T-cell (primary cell): ENCODE data around the gene EPHA8. TPM values are rescaled to one million over a fixed set of nuclear protein-coding genes. Genes with fewer than 3 reads are reported as not detected.

Source experiments
- ATAC-seq, 4 experiments: fragments of 200-7000 bp in 3 of 4; fragments of 150-1000 bp in 1 of 4; cut with Tn5 transposase; replicated peaks in 1 of 4; 1 replicate in 3 of 4; 2 replicates in 1 of 4; pipeline ENCODE4 v1.10.0; 2021; ENCODE audit warnings: moderate library complexity in 3 of 4, mild to moderate bottlenecking in 2 of 4, moderate number of reproducible peaks in 1 of 4
- CTCF ChIA-PET, 2 donors: fragments of 300-600 bp; sonication (Branson Sonifier 250); formaldehyde crosslinking; loops; one replicate each; lab custom pipeline; 2022; ENCODE audit warnings: antibody characterized with exemption in 2 of 2; lab: Charles Lee
- POLR2A ChIA-PET, 2 donors: fragments of 300-600 bp; sonication (Branson Sonifier 250); formaldehyde crosslinking; loops; one replicate each; lab custom pipeline; 2022; ENCODE audit warnings: antibody characterized with exemption in 2 of 2; lab: Charles Lee
- DNase-seq, 35 experiments: peaks; one replicate each; pipeline versions ENCODE4 v3.0.0 to v3.0.0-alpha.2; 2013 to 2023
- H3K27ac ChIP-seq: one replicate; pipeline ENCODE4 v1.5.1; 2013; ENCODE audit warnings: low read length
- H3K27me3 ChIP-seq, 2 experiments: replicated peaks in 1 of 2; 1 replicate in 1 of 2; 2 replicates in 1 of 2; pipeline versions ENCODE4 v1.6.1 to v1.7.0; 2013; ENCODE audit warnings: low read length in 1 of 2, mixed read lengths in 1 of 2; ENCODE audit not compliant: control insufficient read depth in 2 of 2, insufficient read depth in 2 of 2; ENCODE audit errors: extremely low read depth in 1 of 2
- H3K36me3 ChIP-seq, 2 donors: 1 replicate in 1 of 2; 2 replicates in 1 of 2; pipeline versions ENCODE4 v1.6.1 to v1.7.0; 2013; ENCODE audit warnings: low read length in 1 of 2; ENCODE audit not compliant: control insufficient read depth in 2 of 2, insufficient read depth in 1 of 2; ENCODE audit errors: extremely low read depth in 1 of 2
- H3K4me1 ChIP-seq, 2 experiments: 1 replicate in 1 of 2; 2 replicates in 1 of 2; pipeline versions ENCODE4 v1.6.1 to v1.7.0; 2013; ENCODE audit warnings: low read length in 2 of 2, mixed read lengths in 1 of 2; ENCODE audit not compliant: insufficient read depth in 2 of 2, control insufficient read depth in 1 of 2; ENCODE audit errors: extremely low read depth in 1 of 2
- H3K4me3 ChIP-seq, 2 donors: 1 replicate in 1 of 2; 2 replicates in 1 of 2; pipeline versions ENCODE4 v1.5.1 to v1.7.0; 2013; ENCODE audit warnings: mild to moderate bottlenecking in 2 of 2, low read length in 1 of 2, moderate library complexity in 1 of 2; ENCODE audit not compliant: control insufficient read depth in 1 of 2; ENCODE audit errors: extremely low read depth in 1 of 2
- H3K9me3 ChIP-seq: 2 replicates; pipeline ENCODE4 v1.7.0; 2013
- H3K27ac Mint-ChIP-seq, 2 donors: one replicate each; pipeline ENCODE4 v1.8.0; 2020 to 2021; ENCODE audit warnings: mild to moderate bottlenecking in 2 of 2, mixed read lengths in 2 of 2
- H3K27me3 Mint-ChIP-seq, 2 donors: one replicate each; pipeline ENCODE4 v1.8.0; 2021 to 2022; ENCODE audit warnings: mixed read lengths in 2 of 2
- H3K36me3 Mint-ChIP-seq: one replicate; pipeline ENCODE4 v1.8.0; 2021; ENCODE audit warnings: mixed read lengths
- H3K4me1 Mint-ChIP-seq, 3 donors: one replicate each; pipeline ENCODE4 v1.8.0; 2020 to 2022; ENCODE audit warnings: mixed read lengths in 3 of 3, mild to moderate bottlenecking in 1 of 3
- H3K4me3 Mint-ChIP-seq, 3 donors: one replicate each; pipeline ENCODE4 v1.8.0; 2020 to 2022; ENCODE audit warnings: mild to moderate bottlenecking in 3 of 3, mixed read lengths in 3 of 3, moderate library complexity in 3 of 3
- H3K9me3 Mint-ChIP-seq, 3 donors: one replicate each; pipeline ENCODE4 v1.8.0; 2020 to 2022; ENCODE audit warnings: mixed read lengths in 3 of 3
- WGBS: methylation state at CpG from one replicate; pipeline ENCODE4 v1.1.5; 2013; ENCODE audit warnings: missing lambda C conversion rate; ENCODE audit not compliant: insufficient coverage; 5-methylcytosine and 5-hydroxymethylcytosine counted together
- total RNA-seq, 35 experiments: library from RNA in 6 of 35; stranded (reverse) in 6 of 35; fragments of 120-200 nt in 1 of 35; gene quantifications; one replicate each; pipeline versions ENCODE4 v1.2.1 to v1.2.4 and lab custom pipeline; 2013 to 2026

EPHA8 gene
- total RNA-seq, 5 donors from 2014 or later (not counting 1 experiment from before 2014, with no cell fraction given): 0.09 to 0.15 TPM; not detected in 3

GRCh38 chr1:22600071-22600816 is 37.0 kb downstream of the EPHA8 start:
- H3K27me3 Mint-ChIP-seq: peaks cover 15 to 44% of the 10 kb centered on the region in 2 donors
- Histone ChIP-seq H3K9me3 (no peaks in the 10 kb centered on the region), H3K27ac (no peak overlapping the region), H3K4me1 (no peaks in the 10 kb centered on the region), H3K27me3 (peaks cover 0 to 65% of the 10 kb centered on the region in 2 experiments), H3K36me3 (no peaks in the 10 kb centered on the region), H3K4me3 (no peak overlapping the region)
- H3K9me3 Mint-ChIP-seq: no peaks in the 10 kb centered on the region
- H3K4me3 Mint-ChIP-seq: no peak overlapping the region
- CTCF ChIA-PET: interaction anchor here in 1 of 2 donors (0.5 kb wide), 1 partner anchor 734 kb away, joined by 5 read pairs; no protein-coding TSS in a partner anchor
- POLR2A ChIA-PET: no interaction called here
- no peaks in the 10 kb centered on the region for H3K36me3 Mint-ChIP-seq
- ATAC-seq: no peak
- DNase-seq: no peak
- H3K27ac Mint-ChIP-seq: no peak overlapping the region
- WGBS: 68% methylated on average over 15 of the region's 22 CpGs
- no peaks in the 10 kb centered on the region for H3K4me1 Mint-ChIP-seq

GRCh38 chr1:22600817-22601605 is 37.7 kb downstream of the EPHA8 start:
- Mint-ChIP-seq H3K4me3 (no peak overlapping the region), H3K9me3 (no peaks in the 10 kb centered on the region), H3K27ac (no peak overlapping the region), H3K4me1 (no peaks in the 10 kb centered on the region), H3K36me3 (no peaks in the 10 kb centered on the region), H3K27me3 (peaks cover 11 to 41% of the 10 kb centered on the region in 2 donors)
- Histone ChIP-seq H3K27me3 (peaks cover 0 to 63% of the 10 kb centered on the region in 2 experiments), H3K27ac (no peak overlapping the region), H3K4me3 (no peak overlapping the region), H3K36me3 (no peaks in the 10 kb centered on the region), H3K9me3 (no peaks in the 10 kb centered on the region), H3K4me1 (no peaks in the 10 kb centered on the region)
- WGBS: 87% methylated on average over 28 of the region's 39 CpGs
- DNase-seq (no peak), ATAC-seq (no peak)
- CTCF ChIA-PET: interaction anchor here in 1 of 2 donors (0.5 kb wide), 1 partner anchor 734 kb away, joined by 5 read pairs; no protein-coding TSS in a partner anchor
- POLR2A ChIA-PET: no interaction called here

DNA sequence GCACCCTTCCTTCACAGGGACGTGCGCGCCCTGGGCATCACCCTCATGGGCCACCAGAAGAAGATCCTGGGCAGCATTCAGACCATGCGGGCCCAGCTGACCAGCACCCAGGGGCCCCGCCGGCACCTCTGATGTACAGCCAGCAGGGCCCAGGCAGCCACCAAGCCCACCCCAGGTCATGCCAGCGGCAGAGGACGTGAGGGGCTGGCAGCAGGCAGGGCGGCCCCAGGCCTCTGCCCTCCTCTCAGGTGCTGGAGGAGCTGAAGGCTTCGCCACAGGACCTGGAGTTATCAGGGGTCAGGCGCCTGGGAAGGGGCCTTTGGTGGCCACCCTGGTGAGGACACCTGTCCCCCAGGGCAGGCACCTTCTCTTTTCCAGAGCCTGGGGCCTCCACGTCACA is 38.3 kb downstream of the EPHA8 start:
- Histone ChIP-seq H3K36me3 (no peaks in the 10 kb centered on the region), H3K9me3 (no peaks in the 10 kb centered on the region), H3K4me3 (no peak overlapping the region), H3K27ac (no peak overlapping the region), H3K4me1 (no peaks in the 10 kb centered on the region), H3K27me3 (peaks cover 0 to 60% of the 10 kb centered on the region in 2 experiments)
- H3K4me3 Mint-ChIP-seq: no peak overlapping the region
- 83% methylated on average over 12 of the region's 12 CpGs for WGBS
- no peak overlapping the region for H3K27ac Mint-ChIP-seq
- no peaks in the 10 kb centered on the region for H3K9me3 Mint-ChIP-seq
- ATAC-seq (no peak), DNase-seq (no peak)
- POLR2A ChIA-PET: no interaction called here
- H3K4me1 Mint-ChIP-seq: no peaks in the 10 kb centered on the region
- no peaks in the 10 kb centered on the region for H3K36me3 Mint-ChIP-seq
- H3K27me3 Mint-ChIP-seq: peaks cover 12 to 47% of the 10 kb centered on the region in 2 donors
- CTCF ChIA-PET: no interaction called here

DNA sequence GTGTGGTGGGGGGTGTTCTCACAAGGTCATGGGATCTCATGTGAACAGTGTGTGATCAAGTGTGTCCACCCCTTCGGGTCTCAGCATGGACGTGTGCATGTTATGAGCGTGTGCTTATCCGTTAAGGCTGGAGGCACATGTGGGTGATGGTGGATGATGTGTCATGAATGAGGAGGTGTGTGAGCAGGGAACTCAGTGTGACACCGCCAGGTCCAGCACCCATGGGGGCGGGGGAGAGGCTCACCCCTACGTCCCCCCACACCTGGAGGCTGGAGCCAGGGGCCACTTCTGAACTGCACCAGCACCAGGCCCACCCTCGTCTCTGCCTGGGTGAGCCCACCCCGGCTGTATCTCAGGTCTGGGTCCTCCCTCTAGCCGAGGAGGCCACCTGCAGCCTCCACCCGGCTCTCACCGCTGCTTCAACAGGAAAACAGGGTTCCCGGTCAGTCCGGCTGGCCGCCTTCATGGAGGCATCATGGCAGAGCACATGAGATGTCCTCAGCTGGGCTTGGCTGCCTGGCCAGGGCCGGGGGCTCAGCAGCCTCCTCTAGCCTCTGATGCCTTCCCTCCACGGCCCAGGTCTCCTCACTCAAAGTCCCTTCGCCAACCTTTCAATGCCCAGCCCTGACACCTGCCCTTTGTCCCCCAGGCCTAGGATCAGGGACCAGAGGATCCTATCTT is 38.9 kb downstream of the EPHA8 start:
- ChIA-PET POLR2A (no interaction called here), CTCF (no interaction called here)
- Mint-ChIP-seq H3K36me3 (no peaks in the 10 kb centered on the region), H3K27me3 (peaks cover 9 to 43% of the 10 kb centered on the region in 2 donors), H3K4me3 (no peak overlapping the region), H3K9me3 (no peaks in the 10 kb centered on the region), H3K27ac (no peak overlapping the region), H3K4me1 (no peaks in the 10 kb centered on the region)
- DNase-seq (no peak), ATAC-seq (no peak)
- Histone ChIP-seq H3K27me3 (peaks cover 0 to 59% of the 10 kb centered on the region in 2 experiments), H3K27ac (no peak overlapping the region), H3K4me1 (no peaks in the 10 kb centered on the region), H3K4me3 (no peak overlapping the region), H3K36me3 (no peaks in the 10 kb centered on the region), H3K9me3 (no peaks in the 10 kb centered on the region)
- WGBS: 74% methylated on average over 17 of the region's 18 CpGs

- WGBS: no CpG with 5 or more reads among the region's 4 CpGs
- no peak for DNase-seq
- H3K9me3 ChIP-seq: no peaks in the 10 kb centered on the region
- ChIA-PET POLR2A (no interaction called here), CTCF (no interaction called here)
- no peaks in the 10 kb centered on the region for H3K4me1 Mint-ChIP-seq
- H3K9me3 Mint-ChIP-seq: no peaks in the 10 kb centered on the region
- no peaks in the 10 kb centered on the region for H3K4me1 ChIP-seq
- peaks cover 15 to 66% of the 10 kb centered on the region in 2 donors for H3K27me3 Mint-ChIP-seq
- H3K27me3 ChIP-seq: peaks cover 0 to 46% of the 10 kb centered on the region in 2 experiments
- no peak for ATAC-seq
- no peak overlapping the region for H3K27ac ChIP-seq
- H3K36me3 ChIP-seq: no peaks in the 10 kb centered on the region
- no peak overlapping the region for H3K4me3 ChIP-seq
- H3K36me3 Mint-ChIP-seq: no peaks in the 10 kb centered on the region
- H3K27ac Mint-ChIP-seq: no peak overlapping the region
- H3K4me3 Mint-ChIP-seq: no peak overlapping the region
Observed at GRCh38 chr1:22606161-22606560, 42.9 kb downstream of the EPHA8 start.

DNA sequence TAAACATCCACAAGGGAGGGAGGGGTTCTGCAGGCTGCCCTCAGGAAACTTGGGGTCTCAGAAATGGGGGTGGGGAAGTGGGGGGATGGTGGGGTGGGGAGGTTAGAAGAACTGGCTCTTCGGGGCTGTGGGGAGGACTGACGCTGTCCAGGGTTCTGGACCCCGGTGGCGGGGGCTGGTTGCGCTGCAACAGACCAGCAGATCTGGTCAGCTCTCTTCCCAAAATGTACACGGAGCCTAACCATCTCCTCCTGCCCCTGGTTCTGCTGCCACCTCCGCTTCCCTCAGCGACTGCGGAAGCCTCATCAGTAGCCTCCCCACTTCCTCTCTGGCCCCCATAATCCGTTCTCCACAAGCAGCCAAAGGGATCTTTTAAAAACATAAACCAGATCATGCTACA is 43.9 kb downstream of the EPHA8 start:
- Histone ChIP-seq H3K27ac (no peak overlapping the region), H3K4me1 (no peaks in the 10 kb centered on the region), H3K4me3 (no peak overlapping the region), H3K36me3 (no peaks in the 10 kb centered on the region), H3K9me3 (no peaks in the 10 kb centered on the region), H3K27me3 (peaks cover 0 to 45% of the 10 kb centered on the region in 2 experiments)
- Mint-ChIP-seq H3K27ac (no peak overlapping the region), H3K36me3 (no peaks in the 10 kb centered on the region), H3K27me3 (peaks cover 17 to 67% of the 10 kb centered on the region in 2 donors), H3K4me1 (no peaks in the 10 kb centered on the region), H3K9me3 (no peaks in the 10 kb centered on the region), H3K4me3 (no peak overlapping the region)
- no peak for DNase-seq
- 7% methylated on average over 7 of the region's 10 CpGs for WGBS
- no peak for ATAC-seq
- ChIA-PET CTCF (no interaction called here), POLR2A (no interaction called here)
